Keratinocyte (primary cell): ENCODE data around the gene DHPS.

Experiments
- EZH2 ChIP-seq: IDR thresholded peaks from one replicate; pipeline ENCODE4 v1.6.1; 2012; ENCODE audit warnings: inconsistent platforms, mild to moderate bottlenecking, low read length, moderate library complexity
- TF ChIP-seq, protein P1 (sequence below), 3 experiments: IDR thresholded peaks in 1 of 3; conservative IDR thresholded peaks in 1 of 3; optimal IDR thresholded peaks in 1 of 3; 2 replicates in 2 of 3; 3 replicates in 1 of 3; pipeline versions ENCODE3 to v1.5.1; 2011; ENCODE audit warnings: low read length in 3 of 3, mild to moderate bottlenecking in 3 of 3, moderate library complexity in 2 of 3, control low read depth in 1 of 3, inconsistent platforms in 1 of 3; ENCODE audit not compliant: insufficient read depth in 2 of 3; ENCODE audit errors: extremely low read depth in 1 of 3

DNA sequence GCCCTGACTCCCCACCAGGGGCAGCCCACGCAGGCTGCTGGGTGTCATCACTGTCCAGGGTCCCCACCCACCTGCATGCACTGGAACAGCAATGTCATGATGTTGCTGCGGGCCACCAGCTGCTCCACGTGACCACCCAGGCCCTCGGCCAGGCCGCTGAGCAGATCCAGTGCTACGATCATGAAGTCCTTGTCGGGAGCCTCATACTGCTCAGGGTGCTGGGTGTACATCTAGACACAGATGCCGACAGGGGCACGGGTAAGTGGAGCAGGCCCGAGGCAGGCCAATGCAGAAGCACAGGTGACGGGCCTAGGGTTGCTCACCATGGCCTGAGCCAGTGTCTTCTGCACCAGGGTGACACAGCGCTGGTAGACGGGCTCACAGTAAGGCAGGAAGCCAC, 23.5 kb upstream of the DHPS start:
- TF ChIP-seq, protein P1, sequence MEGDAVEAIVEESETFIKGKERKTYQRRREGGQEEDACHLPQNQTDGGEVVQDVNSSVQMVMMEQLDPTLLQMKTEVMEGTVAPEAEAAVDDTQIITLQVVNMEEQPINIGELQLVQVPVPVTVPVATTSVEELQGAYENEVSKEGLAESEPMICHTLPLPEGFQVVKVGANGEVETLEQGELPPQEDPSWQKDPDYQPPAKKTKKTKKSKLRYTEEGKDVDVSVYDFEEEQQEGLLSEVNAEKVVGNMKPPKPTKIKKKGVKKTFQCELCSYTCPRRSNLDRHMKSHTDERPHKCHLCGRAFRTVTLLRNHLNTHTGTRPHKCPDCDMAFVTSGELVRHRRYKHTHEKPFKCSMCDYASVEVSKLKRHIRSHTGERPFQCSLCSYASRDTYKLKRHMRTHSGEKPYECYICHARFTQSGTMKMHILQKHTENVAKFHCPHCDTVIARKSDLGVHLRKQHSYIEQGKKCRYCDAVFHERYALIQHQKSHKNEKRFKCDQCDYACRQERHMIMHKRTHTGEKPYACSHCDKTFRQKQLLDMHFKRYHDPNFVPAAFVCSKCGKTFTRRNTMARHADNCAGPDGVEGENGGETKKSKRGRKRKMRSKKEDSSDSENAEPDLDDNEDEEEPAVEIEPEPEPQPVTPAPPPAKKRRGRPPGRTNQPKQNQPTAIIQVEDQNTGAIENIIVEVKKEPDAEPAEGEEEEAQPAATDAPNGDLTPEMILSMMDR (optimal IDR thresholded peaks at IDR 0.05 in 1 of 3, IDR thresholded peaks at IDR 0.05 in 1 of 3, conservative IDR thresholded peaks at IDR 0.05 in 1 of 3; ENCODE audit: extremely low read depth in 1 of 3, insufficient read depth in 2 of 3, low read length in 3 of 3) = no peak
- no peak for TF ChIP-seq EZH2
